ENCODE data around the gene ANP32E. TPM values are rescaled to one million over a fixed set of nuclear protein-coding genes. Genes with fewer than 3 reads are reported as not detected.

Gene ANP32E
- total and polyA plus RNA-seq, 2 of the 8 experiments (the other 6 are each of a cell fraction or from before 2014, with no cell fraction given), result 20.7 to 123 TPM

DNA sequence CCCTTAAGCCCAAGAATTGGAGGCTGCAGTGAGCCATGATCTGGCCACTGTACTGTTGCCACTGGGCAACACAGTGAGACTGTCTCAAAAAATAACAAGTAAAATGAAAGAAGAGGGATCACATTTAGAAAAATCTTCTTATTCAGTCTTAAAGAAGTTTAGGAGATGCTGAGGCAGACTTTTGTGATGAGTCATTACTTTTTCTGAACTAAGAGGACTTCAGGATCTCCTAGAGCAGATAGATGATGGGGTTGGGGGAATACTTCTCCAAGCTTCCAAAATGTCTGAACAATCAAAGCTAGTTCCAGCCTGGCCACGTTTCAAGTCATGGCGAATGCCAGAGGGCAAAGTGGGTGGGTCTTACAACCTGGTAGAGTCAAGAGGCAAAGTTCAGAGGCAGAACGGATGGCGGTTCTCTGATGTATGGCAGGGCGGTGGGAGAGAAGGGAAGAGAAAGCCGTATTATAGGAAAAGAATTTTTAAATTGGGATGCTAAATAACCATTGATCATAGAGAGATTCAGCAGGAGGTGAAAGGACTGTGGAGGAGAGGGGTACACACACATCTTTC, 44.3 kb upstream of the ANP32E start (continued):
- TF ChIP-seq FOSL1 (IDR thresholded peaks at IDR 0.05; ENCODE audit: insufficient read depth, low read depth, low read length) (no peak), POLR2A (IDR thresholded peaks at IDR 0.05; ENCODE audit: control extremely low read depth in 1 of 2, low read depth in 2 of 2, low read length in 2 of 2) (no peak), GTF2F1 (IDR thresholded peaks at IDR 0.05; ENCODE audit: borderline replicate concordance, low read depth, low read length) (no peak), SIRT6 (IDR thresholded peaks at IDR 0.05; ENCODE audit: low read length) (no peak), HDAC6 (IDR thresholded peaks at IDR 0.05; ENCODE audit: low read depth, low read length) (no peak), TBP (IDR thresholded peaks at IDR 0.05; ENCODE audit: low read depth, low read length) (no peak), CBX5 (IDR thresholded peaks at IDR 0.05; ENCODE audit: low read depth, low read length) (no peak), SIN3A (conservative IDR thresholded peaks at IDR 0.05 in 1 of 2, IDR thresholded peaks at IDR 0.05 in 1 of 2; ENCODE audit: low read depth in 1 of 2, low read length in 2 of 2) (no peak)

All from H1 (cell line).